Activated CD8-positive, alpha-beta T cell treated with anti-CD3 and anti-CD28 coated beads for 36 hours (primary cell): Measurements from ENCODE around the gene FAM76B. TPM values are rescaled to one million over a fixed set of nuclear protein-coding genes. Genes with fewer than 3 reads are reported as not detected.

Experiments used
- ATAC-seq: fragments of 200-7000 bp; cut with Tn5 transposase; one replicate; pipeline ENCODE4 v1.10.0; 2021; ENCODE audit warnings: mild to moderate bottlenecking, moderate library complexity
- CTCF ChIA-PET: fragments of 350-600 bp; sonication (Branson Sonifier 250); formaldehyde crosslinking; loops from one replicate; lab custom pipeline; 2021; ENCODE audit warnings: antibody characterized with exemption; lab: Charles Lee
- POLR2A ChIA-PET: fragments of 350-600 bp; sonication (Branson Sonifier 250); formaldehyde crosslinking; loops from one replicate; lab custom pipeline; 2021; ENCODE audit warnings: antibody characterized with exemption; lab: Charles Lee
- DNase-seq: peaks from one replicate; pipeline ENCODE4 v3.0.0-alpha.2; 2020
- H3K27ac Mint-ChIP-seq: one replicate; pipeline ENCODE4 v1.8.0; 2021; ENCODE audit warnings: mild to moderate bottlenecking, mixed read lengths
- H3K27me3 Mint-ChIP-seq: one replicate; pipeline ENCODE4 v1.8.0; 2021; ENCODE audit warnings: mixed read lengths
- H3K36me3 Mint-ChIP-seq: one replicate; pipeline ENCODE4 v1.8.0; 2021; ENCODE audit warnings: low read depth, mixed read lengths
- H3K4me1 Mint-ChIP-seq: one replicate; pipeline ENCODE4 v1.8.0; 2021; ENCODE audit warnings: low read depth, mixed read lengths
- H3K4me3 Mint-ChIP-seq: one replicate; pipeline ENCODE4 v1.8.0; 2021; ENCODE audit warnings: mild to moderate bottlenecking, moderate library complexity, mixed read lengths
- H3K9me3 Mint-ChIP-seq: one replicate; pipeline ENCODE4 v1.8.0; 2021; ENCODE audit warnings: mixed read lengths
- CTCF ChIP-seq: fragments of 200-600 bp; IDR thresholded peaks from one replicate; pipeline ENCODE4 v1.8.0; 2022; ENCODE audit warnings: antibody characterized with exemption, mild to moderate bottlenecking
- intact Hi-C: fragments of 100-400 bp; cut with micrococcal nuclease; formaldehyde crosslinking; loops from one replicate; pipeline ENCODE4 v1.10.0; 2022
- total RNA-seq, 2 experiments: library from RNA; stranded (reverse); gene quantifications; one replicate each; pipeline ENCODE4 v1.2.3, GENCODE V29; 2021

The FAM76B gene
- total RNA-seq, 2 experiments from 2014 or later = 45.3 to 46.0 TPM

GRCh38 chr11:95780544-95780943 lies 9.0 kb downstream of the FAM76B start:
- no peak for TF ChIP-seq CTCF
- Mint-ChIP-seq H3K4me3 (no peak overlapping the region), H3K36me3 (peaks cover 53% of the 10 kb centered on the region), H3K4me1 (peaks cover 35% of the 10 kb centered on the region), H3K27ac (no peak overlapping the region), H3K27me3 (no peaks in the 10 kb centered on the region), H3K9me3 (no peaks in the 10 kb centered on the region)
- POLR2A ChIA-PET = interaction anchor here (0.6 kb wide), 1 partner anchor 17 kb away, joined by 3 read pairs; no protein-coding TSS in a partner anchor
- intact Hi-C loops = no loop called here
- ATAC-seq (no peak), DNase-seq (no peak)
- CTCF ChIA-PET = interaction anchor here (0.9 kb wide), 1 partner anchor 627 kb away, joined by 3 read pairs; no protein-coding TSS in a partner anchor

GRCh38 chr11:95778699-95779098 lies 10.9 kb downstream of the FAM76B start:
- H3K4me1 Mint-ChIP-seq = peaks cover 27% of the 10 kb centered on the region
- CTCF ChIA-PET = no interaction called here
- no peak overlapping the region for H3K4me3 Mint-ChIP-seq
- H3K36me3 Mint-ChIP-seq = peaks cover 49% of the 10 kb centered on the region
- intact Hi-C loops = no loop called here
- H3K27ac Mint-ChIP-seq = no peak overlapping the region
- no peaks in the 10 kb centered on the region for H3K27me3 Mint-ChIP-seq
- POLR2A ChIA-PET = interaction anchor here (1.5 kb wide), 1 partner anchor 10 kb away, joined by 3 read pairs; no protein-coding TSS in a partner anchor
- H3K9me3 Mint-ChIP-seq = no peaks in the 10 kb centered on the region
- no peak for TF ChIP-seq CTCF
- DNase-seq (no peak), ATAC-seq (no peak)

- Mint-ChIP-seq H3K4me3 (no peak overlapping the region), H3K36me3 (peaks cover 44% of the 10 kb centered on the region), H3K27ac (no peak overlapping the region), H3K27me3 (no peaks in the 10 kb centered on the region), H3K4me1 (peaks cover 16% of the 10 kb centered on the region), H3K9me3 (no peaks in the 10 kb centered on the region)
- intact Hi-C loops = no loop called here
- ATAC-seq (no peak), DNase-seq (no peak)
- ChIA-PET CTCF (interaction anchor here (1.4 to 1.6 kb wide), 2 partner anchors 9 to 12 kb away, joined by 3 to 4 read pairs; no protein-coding TSS in a partner anchor), POLR2A (interaction anchor here (1.2 kb wide), 1 partner anchor 12 kb away, joined by 6 read pairs; the partner anchor contains the start of gene FAM76B)
- no peak for TF ChIP-seq CTCF
Observed at GRCh38 chr11:95776859-95777258, 12.7 kb downstream of the FAM76B start.

- no peaks in the 10 kb centered on the region for H3K27me3 Mint-ChIP-seq
- no peaks in the 10 kb centered on the region for H3K9me3 Mint-ChIP-seq
- no peak overlapping the region for H3K27ac Mint-ChIP-seq
- H3K4me1 Mint-ChIP-seq = no peaks in the 10 kb centered on the region
- no peak for DNase-seq
- CTCF ChIA-PET = interaction anchor here (0.9 to 10.8 kb wide), 5 partner anchors 10 to 699 kb away, joined by 3 to 214 read pairs (median 3); no protein-coding TSS in a partner anchor
- intact Hi-C loops = no loop called here
- no peak for TF ChIP-seq CTCF
- peaks cover 12% of the 10 kb centered on the region for H3K36me3 Mint-ChIP-seq
- ATAC-seq = no peak
- no peak overlapping the region for H3K4me3 Mint-ChIP-seq
- POLR2A ChIA-PET = interaction anchor here (0.8 to 1.7 kb wide), 2 partner anchors 20 to 57 kb away, joined by 3 to 6 read pairs; no protein-coding TSS in a partner anchor
Observed at GRCh38 chr11:95768521-95768920, 21.1 kb downstream of the FAM76B start.

- Mint-ChIP-seq H3K36me3 (peaks cover 8% of the 10 kb centered on the region), H3K9me3 (no peaks in the 10 kb centered on the region), H3K27me3 (no peaks in the 10 kb centered on the region), H3K27ac (no peak overlapping the region), H3K4me1 (no peaks in the 10 kb centered on the region), H3K4me3 (no peak overlapping the region)
- DNase-seq (no peak), ATAC-seq (no peak)
- CTCF ChIA-PET = interaction anchor here (0.9 to 10.8 kb wide), 6 partner anchors 9 to 698 kb away, joined by 3 to 214 read pairs (median 4); no protein-coding TSS in a partner anchor
- POLR2A ChIA-PET = interaction anchor here (0.8 to 1.7 kb wide), 2 partner anchors 21 to 56 kb away, joined by 3 to 6 read pairs; no protein-coding TSS in a partner anchor
- intact Hi-C loops = no loop called here
- no peak for TF ChIP-seq CTCF
Observed at GRCh38 chr11:95767498-95767897, 22.1 kb downstream of the FAM76B start.
